ENCODE data around the gene VANGL2.
A peak's percentile ranks its signal among the peaks of the same experiment; 100 is the strongest.

Gene VANGL2

DNA sequence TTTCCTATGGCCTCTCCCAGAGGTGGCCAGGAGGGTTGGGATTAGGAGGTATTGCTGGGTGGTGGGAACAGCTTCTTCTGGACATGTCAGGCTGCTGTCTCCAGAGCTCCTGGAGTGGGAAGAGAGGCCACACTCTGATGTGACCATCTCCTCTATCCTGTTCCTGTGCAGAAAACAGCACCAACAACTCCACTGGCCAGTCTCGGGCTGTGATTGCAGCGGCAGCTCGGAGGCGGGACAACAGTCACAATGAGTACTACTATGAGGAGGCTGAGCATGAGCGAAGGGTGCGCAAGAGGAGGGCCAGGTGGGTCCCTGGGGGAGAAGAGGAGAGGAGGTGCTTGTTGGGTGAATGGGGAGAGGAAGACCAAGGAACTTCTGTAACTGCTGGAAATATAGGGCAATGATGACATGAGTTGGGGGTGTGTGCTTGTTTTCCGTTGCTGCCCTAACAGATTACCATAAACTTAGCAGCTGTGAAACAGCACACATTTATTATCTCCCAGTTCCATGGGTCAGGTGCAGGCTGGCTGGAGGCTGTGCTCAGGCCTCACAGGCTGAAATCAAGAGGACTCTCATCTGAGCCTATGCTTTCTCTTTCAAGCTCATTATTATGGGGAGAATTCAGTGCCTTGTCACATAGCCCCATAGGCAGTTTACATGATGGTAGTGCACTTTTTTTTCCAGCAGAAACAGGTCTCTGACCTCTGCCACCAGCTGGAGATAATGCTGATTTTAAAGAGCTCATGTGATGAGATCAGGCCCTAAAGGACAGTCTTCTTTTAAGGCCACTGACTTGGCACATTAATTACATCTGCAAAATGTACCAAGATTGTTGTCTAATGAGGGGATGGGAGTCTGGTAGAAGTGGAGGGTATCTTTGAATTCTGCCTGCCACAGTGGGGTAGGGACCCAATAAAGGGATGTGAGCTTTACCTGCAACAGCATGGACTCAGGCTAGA lies 20.8 kb downstream of the VANGL2 start:
- FAIRE-seq (no peak), DNase-seq (ENCODE audit: insufficient read length) (no peak)
- TF ChIP-seq POLR2A (IDR thresholded peaks at IDR 0.05; ENCODE audit: low read depth, low read length), result no peak
- TF ChIP-seq TAF1 (IDR thresholded peaks at IDR 0.05; ENCODE audit: borderline replicate concordance, low read depth, low read length), result no peak
- no peak for TF ChIP-seq POLR2AphosphoS5 (IDR thresholded peaks at IDR 0.05; ENCODE audit: low read depth, low read length)

DNA sequence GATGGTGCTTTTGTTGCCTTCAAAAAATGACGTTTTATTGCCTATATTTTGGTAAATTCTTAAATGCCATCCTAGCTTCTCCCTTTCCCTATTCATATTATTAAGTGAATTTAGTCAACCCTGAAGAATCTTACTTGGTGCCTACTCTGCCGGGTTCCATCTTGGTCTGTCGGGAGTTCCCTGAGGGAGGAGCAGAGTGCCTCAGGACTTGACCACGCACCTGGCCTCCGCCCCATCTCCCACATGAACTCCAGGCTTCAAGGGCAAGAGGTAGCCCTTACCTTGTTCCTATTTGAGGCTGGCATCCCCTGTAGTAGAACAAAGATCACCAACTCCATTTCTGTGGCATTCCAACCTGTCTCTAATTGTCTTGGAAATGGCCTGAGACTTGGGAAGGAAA lies 21.5 kb downstream of the VANGL2 start:
- DNase-seq (ENCODE audit: insufficient read length) (no peak), FAIRE-seq (no peak)
- TF ChIP-seq TAF1 (IDR thresholded peaks at IDR 0.05; ENCODE audit: borderline replicate concordance, low read depth, low read length) (no peak), POLR2AphosphoS5 (IDR thresholded peaks at IDR 0.05; ENCODE audit: low read depth, low read length) (no peak), POLR2A (IDR thresholded peaks at IDR 0.05; ENCODE audit: low read depth, low read length) (no peak)

DNA sequence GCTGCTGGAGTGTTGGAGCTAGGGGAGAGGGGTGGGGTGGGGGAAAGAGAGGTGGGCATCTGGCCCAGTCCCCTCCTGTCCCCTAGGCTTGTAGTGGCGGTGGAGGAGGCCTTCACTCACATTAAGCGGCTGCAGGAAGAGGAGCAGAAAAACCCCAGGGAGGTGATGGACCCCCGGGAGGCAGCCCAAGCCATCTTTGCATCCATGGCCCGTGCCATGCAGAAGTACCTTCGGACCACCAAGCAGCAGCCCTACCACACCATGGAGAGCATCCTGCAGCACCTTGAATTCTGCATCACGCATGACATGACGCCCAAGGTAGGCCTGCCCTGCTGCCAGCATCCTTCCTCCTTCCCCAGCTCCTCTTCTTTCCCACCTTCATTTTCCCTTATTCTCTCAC lies 23.6 kb downstream of the VANGL2 start:
- DNase-seq (ENCODE audit: insufficient read length) (no peak), FAIRE-seq (no peak)
- no peak for TF ChIP-seq POLR2AphosphoS5 (IDR thresholded peaks at IDR 0.05; ENCODE audit: low read depth, low read length)
- TF ChIP-seq TAF1 (IDR thresholded peaks at IDR 0.05; ENCODE audit: borderline replicate concordance, low read depth, low read length), result no peak
- no peak for TF ChIP-seq POLR2A (IDR thresholded peaks at IDR 0.05; ENCODE audit: low read depth, low read length)

DNA sequence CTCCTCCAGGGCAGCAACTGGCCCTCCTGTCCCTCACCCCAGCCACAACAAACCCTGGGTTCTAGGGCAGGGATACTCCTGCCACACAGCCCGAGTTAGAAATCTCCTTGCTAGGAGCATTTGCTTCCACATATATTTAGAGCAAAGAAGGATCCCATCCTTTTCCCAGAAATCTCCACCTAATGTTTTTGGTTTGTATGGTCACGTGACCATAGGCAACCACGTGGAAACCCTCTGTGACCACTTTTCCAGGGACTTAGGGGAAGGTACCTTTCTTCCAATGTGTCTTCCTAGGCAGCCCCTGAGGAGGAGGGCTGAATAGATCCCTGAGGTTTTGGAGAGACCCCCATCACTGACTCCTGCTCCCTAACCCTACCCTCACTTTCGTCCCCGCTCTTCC lies 25.5 kb downstream of the VANGL2 start:
- FAIRE-seq (no peak), DNase-seq (ENCODE audit: insufficient read length) (no peak)
- TF ChIP-seq TAF1 (IDR thresholded peaks at IDR 0.05; ENCODE audit: borderline replicate concordance, low read depth, low read length) (no peak), POLR2A (IDR thresholded peaks at IDR 0.05; ENCODE audit: low read depth, low read length) (no peak), POLR2AphosphoS5 (IDR thresholded peaks at IDR 0.05; ENCODE audit: low read depth, low read length) (no peak)

DNA sequence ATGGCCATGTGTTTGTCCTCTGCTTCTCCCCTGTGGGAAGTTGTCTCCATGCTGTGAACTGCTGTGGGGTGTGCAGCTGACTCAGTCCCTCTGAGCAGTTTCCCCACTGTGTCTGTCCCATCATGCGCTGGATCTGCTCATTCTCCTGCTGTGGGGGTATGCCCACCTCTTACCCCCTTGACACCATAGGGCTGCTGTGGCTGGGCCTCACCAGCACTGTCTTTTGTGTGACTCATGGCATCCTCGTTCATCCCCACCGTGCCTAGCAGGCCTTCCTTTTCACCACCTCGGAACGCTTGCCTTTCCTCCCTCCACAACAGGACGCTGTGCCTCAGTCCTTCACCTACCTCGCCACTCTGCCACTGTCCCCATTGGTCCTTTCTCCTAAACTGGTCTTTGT lies 27.3 kb downstream of the VANGL2 start:
- no peak for FAIRE-seq
- TF ChIP-seq POLR2AphosphoS5 (IDR thresholded peaks at IDR 0.05; ENCODE audit: low read depth, low read length) (no peak), TAF1 (IDR thresholded peaks at IDR 0.05; ENCODE audit: borderline replicate concordance, low read depth, low read length) (no peak), POLR2A (IDR thresholded peaks at IDR 0.05; ENCODE audit: low read depth, low read length) (no peak)
- no peak for DNase-seq (ENCODE audit: insufficient read length)

DNA sequence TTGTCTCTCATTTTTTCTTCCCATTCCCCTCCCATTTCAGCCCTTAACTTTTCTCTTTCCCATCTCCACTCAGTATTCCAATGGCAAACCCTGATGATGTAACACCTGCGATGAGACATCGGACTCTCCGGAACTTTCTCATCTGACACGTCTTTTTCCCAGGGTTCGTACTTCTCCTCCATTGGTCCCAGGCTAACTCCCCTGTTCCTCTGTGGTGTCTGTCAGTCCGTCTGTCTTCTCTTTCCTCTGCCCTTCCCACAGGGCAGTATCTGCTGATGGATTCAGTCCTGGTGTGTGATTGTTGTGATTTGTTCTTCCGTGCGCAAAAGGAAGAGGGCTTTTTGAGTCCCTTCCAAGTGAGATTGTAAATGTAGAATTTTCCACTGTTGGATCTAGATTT lies 27.7 kb downstream of the VANGL2 start:
- FAIRE-seq (peak; percentile 85), DNase-seq (ENCODE audit: insufficient read length) (no peak)
- TF ChIP-seq TAF1 (IDR thresholded peaks at IDR 0.05; ENCODE audit: borderline replicate concordance, low read depth, low read length), result no peak
- TF ChIP-seq POLR2AphosphoS5 (IDR thresholded peaks at IDR 0.05; ENCODE audit: low read depth, low read length), result no peak
- no peak for TF ChIP-seq POLR2A (IDR thresholded peaks at IDR 0.05; ENCODE audit: low read depth, low read length)

DNA sequence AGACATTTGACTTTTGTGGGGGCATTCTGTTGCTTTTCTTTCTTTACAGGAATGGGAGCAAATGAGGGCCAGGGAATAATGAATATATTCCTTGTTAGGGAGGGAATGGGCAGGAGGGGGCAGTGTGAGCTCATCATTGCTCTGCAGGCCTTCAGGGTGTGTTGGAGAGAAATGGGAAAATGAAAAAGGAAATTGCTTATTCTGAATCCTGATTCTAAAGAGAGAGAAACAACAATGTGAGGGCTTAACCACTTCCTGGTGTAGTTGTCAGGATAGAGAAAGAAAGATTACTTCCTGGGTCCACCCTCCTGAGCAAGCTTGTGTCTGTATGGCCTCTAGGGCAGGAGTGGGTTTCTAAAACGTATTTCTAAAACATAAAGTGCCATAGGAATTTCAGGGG lies 28.3 kb downstream of the VANGL2 start:
- FAIRE-seq, result peak; percentile 98
- no peak for DNase-seq (ENCODE audit: insufficient read length)
- no peak for TF ChIP-seq TAF1 (IDR thresholded peaks at IDR 0.05; ENCODE audit: borderline replicate concordance, low read depth, low read length)
- TF ChIP-seq POLR2A (IDR thresholded peaks at IDR 0.05; ENCODE audit: low read depth, low read length), result no peak
- no peak for TF ChIP-seq POLR2AphosphoS5 (IDR thresholded peaks at IDR 0.05; ENCODE audit: low read depth, low read length)

DNA sequence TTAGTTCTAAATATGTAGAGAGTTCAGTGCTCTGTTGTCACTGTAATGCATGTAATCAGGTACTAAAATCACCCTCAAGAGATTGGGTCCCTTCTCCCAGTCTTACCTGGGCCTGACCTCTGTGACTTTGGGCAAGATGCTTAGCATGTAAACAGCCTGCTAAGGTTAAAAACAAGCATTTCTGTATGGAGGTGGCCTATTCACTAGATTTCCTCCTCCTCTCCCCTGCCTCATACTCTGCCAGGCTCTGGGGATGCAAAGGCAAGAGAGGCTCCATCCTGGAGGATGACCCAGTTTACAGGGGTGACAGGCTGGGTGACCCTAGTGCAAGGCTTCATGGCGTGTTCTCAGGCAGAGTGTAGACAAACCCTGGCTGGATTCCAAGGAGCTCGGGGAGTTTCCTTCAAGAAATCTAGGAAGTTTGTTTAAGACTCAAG lies 28.8 kb downstream of the VANGL2 start:
- no peak for DNase-seq (ENCODE audit: insufficient read length)
- FAIRE-seq, result no peak
- TF ChIP-seq POLR2A (IDR thresholded peaks at IDR 0.05; ENCODE audit: low read depth, low read length) (no peak), TAF1 (IDR thresholded peaks at IDR 0.05; ENCODE audit: borderline replicate concordance, low read depth, low read length) (no peak), POLR2AphosphoS5 (IDR thresholded peaks at IDR 0.05; ENCODE audit: low read depth, low read length) (no peak)

DNA sequence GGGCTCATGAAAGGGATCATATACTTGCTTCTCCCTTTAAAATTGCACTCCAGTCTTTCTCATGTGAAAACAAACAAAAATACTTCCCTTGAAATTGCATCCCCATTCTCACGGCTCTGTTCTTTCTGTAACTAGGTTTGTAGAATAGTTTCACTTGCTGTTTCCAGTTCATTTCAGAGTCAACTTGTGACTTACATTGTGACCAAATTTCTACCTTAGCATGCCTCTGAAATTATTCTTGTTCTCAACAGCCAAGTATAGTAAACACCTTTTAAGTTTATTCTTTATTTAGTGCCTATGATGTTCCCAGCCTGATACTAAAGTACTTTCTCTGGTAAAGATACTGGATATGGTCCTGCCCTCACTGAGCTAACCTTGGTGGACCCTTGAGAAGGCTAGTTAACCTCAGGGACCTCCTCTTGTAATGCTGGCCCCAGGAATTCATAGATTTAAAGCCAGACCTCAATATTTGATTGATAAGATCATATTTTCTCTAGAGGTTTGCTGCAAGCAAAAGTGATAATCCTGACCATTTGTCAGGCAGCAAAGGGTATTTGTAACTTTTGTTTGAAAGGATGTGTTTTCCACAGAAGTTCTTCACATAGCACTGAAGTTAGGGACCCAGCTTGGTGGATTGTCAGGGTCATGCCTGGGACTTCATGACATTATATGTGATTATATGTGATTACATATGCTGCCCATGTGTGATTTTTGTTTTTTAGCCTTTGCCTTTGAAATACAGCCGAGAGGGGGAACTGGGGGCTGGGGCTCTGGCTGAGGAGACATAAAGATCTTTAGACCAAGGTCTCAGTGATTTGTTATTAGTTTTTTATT lies 29.6 kb downstream of the VANGL2 start:
- TF ChIP-seq TAF1 (IDR thresholded peaks at IDR 0.05; ENCODE audit: borderline replicate concordance, low read depth, low read length) (no peak), POLR2AphosphoS5 (IDR thresholded peaks at IDR 0.05; ENCODE audit: low read depth, low read length) (no peak), POLR2A (IDR thresholded peaks at IDR 0.05; ENCODE audit: low read depth, low read length) (no peak; the same call in 1 of the 2 replicates)
- FAIRE-seq (peak; percentile 78), DNase-seq (ENCODE audit: insufficient read length) (no peak)

DNA sequence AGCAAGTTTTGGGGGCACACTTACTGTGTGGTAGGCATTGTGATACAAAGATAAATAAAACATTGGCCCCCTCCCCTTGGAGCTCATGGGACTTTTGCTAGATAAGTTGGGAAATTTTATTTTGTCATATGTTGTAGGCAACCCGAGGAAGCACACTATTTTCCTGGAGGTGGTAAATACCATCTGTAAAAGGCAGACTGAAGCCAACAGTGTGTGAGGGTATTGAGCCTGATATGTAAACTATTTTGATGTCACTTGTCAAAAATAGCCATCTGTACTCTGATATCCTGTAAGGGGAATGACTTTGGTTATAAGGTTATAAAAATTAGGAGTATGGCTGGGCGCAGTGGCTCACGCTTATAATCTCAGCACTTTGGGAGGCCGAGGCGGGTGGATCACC lies 30.6 kb downstream of the VANGL2 start:
- no peak for FAIRE-seq
- TF ChIP-seq POLR2AphosphoS5 (IDR thresholded peaks at IDR 0.05; ENCODE audit: low read depth, low read length), result 0 out of 2 replicates have a peak, but pooled peaks have one; percentile 8
- no peak for TF ChIP-seq POLR2A (IDR thresholded peaks at IDR 0.05; ENCODE audit: low read depth, low read length)
- no peak for TF ChIP-seq TAF1 (IDR thresholded peaks at IDR 0.05; ENCODE audit: borderline replicate concordance, low read depth, low read length)
- no peak for DNase-seq (ENCODE audit: insufficient read length)

DNA sequence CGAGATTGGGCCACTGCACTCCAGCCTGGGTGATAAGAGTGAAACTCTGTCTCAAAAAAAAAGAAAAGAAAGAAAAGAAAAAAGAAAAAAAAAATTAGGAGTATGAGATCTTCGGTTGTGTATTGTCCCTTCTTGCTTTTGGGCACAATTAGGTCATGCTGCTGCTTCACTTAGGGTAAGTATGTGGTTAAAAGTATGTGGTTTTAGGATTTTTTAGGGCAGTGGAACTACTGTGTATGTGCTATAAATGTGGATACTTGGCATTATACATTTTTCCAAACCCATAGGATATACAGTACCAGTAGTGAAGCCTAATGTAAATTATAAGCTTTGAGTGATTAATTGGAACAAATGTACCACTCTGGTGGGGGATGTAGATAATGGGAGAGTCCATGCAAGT lies 31.2 kb downstream of the VANGL2 start:
- DNase-seq (ENCODE audit: insufficient read length) (no peak), FAIRE-seq (no peak)
- TF ChIP-seq POLR2A (IDR thresholded peaks at IDR 0.05; ENCODE audit: low read depth, low read length), result no peak
- no peak for TF ChIP-seq TAF1 (IDR thresholded peaks at IDR 0.05; ENCODE audit: borderline replicate concordance, low read depth, low read length)
- no peak for TF ChIP-seq POLR2AphosphoS5 (IDR thresholded peaks at IDR 0.05; ENCODE audit: low read depth, low read length)
